Measurements from ENCODE around the gene SYNPO2L. TPM values are rescaled to one million over a fixed set of nuclear protein-coding genes. Genes with fewer than 3 reads are reported as not detected.
"Not testable (repeated sequence)": the region's sequence is repeated elsewhere in the genome, so short reads cannot be mapped to it uniquely, and the experiment has no call there.

The SYNPO2L gene
- total RNA-seq, 2 experiments from 2014 or later = not detected

DNA sequence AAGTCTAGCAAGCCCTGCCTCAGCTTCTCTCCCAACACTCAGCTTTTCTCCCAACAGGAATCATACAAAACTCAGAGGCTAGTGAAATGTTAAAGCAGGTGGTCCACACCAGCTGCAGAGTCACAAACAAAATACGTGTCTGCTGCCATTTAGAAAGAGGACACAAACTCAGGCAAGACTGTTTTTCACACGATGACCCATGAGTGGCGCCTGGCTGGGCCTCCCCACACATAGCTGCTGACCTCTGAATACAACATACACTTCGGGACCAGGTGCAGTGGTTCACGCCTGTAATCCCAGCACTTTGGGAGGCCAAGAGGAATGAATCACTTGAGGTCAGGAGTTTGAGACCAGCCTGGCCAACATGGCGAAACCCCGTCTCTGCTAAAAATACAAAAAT lies 6.9 kb upstream of the SYNPO2L start:
- H3K9me3 Mint-ChIP-seq; H3K36me3 Mint-ChIP-seq; H3K4me3 Mint-ChIP-seq; DNase-seq; ATAC-seq (ENCODE audit: low read depth); H3K27ac Mint-ChIP-seq; POLR2A ChIA-PET; H3K27me3 Mint-ChIP-seq; H3K4me1 Mint-ChIP-seq: not testable (repeated sequence)

DNA sequence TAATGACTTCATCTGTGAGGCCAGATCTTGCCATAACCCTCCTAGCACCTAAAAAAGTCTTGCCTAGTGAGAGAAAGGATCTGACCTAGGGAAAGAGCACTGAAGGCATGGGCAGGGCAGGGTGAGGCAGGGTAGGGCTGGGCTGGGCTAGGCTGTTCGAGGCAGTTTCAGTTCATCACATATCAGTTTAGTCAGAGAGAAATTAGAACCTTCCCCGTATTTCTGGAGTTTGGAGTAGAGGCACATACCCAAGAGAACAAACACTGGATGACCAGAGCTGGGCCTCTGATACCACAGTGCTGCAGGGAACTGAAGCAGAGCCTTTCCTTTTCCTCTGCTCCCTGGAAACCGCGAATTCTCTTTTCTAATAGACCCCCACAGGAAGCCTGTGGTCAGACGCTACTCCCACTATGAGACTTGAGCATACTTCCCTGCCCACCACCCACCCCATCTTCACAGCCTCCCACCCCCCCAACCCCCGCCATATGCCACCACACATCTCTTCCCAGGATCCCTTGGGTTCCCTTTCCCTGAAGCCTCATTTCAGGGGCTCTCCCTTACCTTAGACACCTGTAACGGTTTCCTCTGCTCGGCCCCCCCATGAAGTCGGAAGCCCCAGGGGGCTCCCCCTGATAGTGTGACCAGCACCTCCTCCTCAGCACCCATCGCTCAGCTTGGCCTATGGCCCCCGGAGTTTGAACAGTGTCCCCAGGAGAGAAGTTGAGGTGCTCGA lies 406 bp downstream of the SYNPO2L start:
- POLR2A ChIA-PET = interaction anchor here (0.5 kb wide), 1 partner anchor 112 kb away, joined by 3 read pairs; no protein-coding TSS in a partner anchor
- Mint-ChIP-seq H3K36me3 (no peaks in the 10 kb centered on the region), H3K4me1 (peaks cover 13% of the 10 kb centered on the region), H3K27ac (peak overlapping the region; percentile 7), H3K27me3 (peaks cover 5% of the 10 kb centered on the region), H3K9me3 (no peaks in the 10 kb centered on the region), H3K4me3 (no peak overlapping the region)
- no peak for DNase-seq
- peak; percentile 50 for ATAC-seq (ENCODE audit: low read depth)

DNA sequence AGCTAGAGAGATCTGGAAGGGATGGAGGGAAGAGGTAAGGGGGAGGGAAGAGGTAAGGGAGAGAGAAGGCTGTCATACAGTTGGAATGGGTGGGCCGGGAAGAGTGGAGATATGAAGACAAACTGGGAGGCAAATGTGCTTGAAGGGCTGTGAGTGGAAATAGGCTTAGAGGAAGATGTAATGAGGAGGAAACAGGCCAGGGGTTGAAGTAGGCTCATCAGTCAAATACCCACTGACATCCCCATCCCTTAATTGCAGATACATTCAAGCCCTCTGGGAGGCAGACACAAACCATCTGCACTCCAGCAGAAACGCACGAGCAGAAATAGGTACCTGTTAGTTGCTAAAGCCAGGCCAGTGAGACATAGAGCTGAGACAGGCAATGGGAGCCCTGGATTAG lies 2.1 kb downstream of the SYNPO2L start:
- Mint-ChIP-seq H3K27ac (peak overlapping the region; percentile 15), H3K9me3 (no peaks in the 10 kb centered on the region), H3K4me3 (no peak overlapping the region), H3K27me3 (peaks cover 5% of the 10 kb centered on the region), H3K36me3 (no peaks in the 10 kb centered on the region), H3K4me1 (peaks cover 14% of the 10 kb centered on the region)
- POLR2A ChIA-PET = no interaction called here
- ATAC-seq (ENCODE audit: low read depth) (no peak), DNase-seq (no peak)

DNA sequence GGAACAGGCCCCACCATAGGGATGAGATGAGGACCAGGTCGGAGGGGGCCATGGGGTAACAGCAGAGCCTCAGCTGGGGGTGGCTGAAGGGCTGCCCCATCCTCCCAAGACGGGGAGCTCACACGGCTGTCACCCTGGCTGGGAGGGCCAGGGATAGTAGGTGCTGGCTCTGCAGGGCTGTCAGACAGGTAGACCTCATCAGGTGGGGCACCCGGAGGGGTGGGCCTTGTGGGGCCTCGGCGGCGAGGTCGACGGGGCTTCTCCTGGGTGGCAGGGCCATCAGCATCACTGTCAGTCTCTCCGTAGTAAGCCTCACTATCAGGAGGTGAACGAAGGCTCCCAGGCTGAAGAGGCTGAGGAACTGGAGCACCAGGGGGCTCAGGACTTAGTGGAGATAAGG lies 2.6 kb downstream of the SYNPO2L start:
- Mint-ChIP-seq H3K27ac (peak overlapping the region; percentile 49), H3K4me1 (peaks cover 14% of the 10 kb centered on the region), H3K4me3 (no peak overlapping the region), H3K36me3 (no peaks in the 10 kb centered on the region), H3K9me3 (no peaks in the 10 kb centered on the region), H3K27me3 (peaks cover 5% of the 10 kb centered on the region)
- POLR2A ChIA-PET = no interaction called here
- no peak for DNase-seq
- ATAC-seq (ENCODE audit: low read depth) = no peak

DNA sequence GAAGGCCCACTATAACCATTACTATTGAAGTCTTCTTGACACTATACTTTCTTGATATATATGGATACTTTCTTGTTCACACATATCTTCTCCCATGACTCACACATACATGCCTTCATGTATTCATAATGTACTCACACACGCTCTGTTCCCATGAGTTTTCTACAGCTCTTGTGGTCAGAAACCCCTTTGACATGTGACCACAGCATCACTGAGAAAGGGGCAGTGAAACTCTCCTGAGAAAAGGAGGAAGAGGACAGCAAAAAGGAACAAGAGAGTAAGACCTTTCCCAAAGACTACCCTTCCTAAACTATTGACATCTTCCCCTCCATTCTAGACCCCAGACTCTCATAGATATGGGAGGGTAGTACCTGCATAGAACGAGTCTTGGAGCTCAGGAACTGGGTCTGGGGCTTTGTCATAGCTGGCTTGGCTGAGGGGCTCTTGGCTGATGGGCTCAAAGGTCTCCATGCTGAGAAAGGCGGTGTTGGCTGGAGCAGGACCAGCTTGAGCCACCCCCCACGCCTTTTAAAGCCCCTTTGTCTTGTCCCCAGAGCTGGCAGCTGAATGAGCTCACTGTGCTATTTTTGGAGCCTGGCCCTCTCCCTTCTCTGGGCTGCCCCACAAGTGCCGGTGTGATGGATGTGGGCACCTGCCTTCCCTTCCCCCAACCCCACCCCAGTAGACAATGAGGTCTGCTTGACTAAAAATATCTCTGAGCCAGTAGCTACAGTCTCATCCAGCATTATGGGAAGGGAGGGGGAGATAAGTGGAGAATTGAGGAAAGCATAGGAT lies 5.1 kb downstream of the SYNPO2L start:
- Mint-ChIP-seq H3K9me3 (no peaks in the 10 kb centered on the region), H3K4me3 (no peak overlapping the region), H3K27ac (no peak overlapping the region), H3K27me3 (peaks cover 9% of the 10 kb centered on the region), H3K36me3 (no peaks in the 10 kb centered on the region), H3K4me1 (peaks cover 12% of the 10 kb centered on the region)
- ATAC-seq (ENCODE audit: low read depth) (no peak), DNase-seq (no peak)
- POLR2A ChIA-PET = no interaction called here

DNA sequence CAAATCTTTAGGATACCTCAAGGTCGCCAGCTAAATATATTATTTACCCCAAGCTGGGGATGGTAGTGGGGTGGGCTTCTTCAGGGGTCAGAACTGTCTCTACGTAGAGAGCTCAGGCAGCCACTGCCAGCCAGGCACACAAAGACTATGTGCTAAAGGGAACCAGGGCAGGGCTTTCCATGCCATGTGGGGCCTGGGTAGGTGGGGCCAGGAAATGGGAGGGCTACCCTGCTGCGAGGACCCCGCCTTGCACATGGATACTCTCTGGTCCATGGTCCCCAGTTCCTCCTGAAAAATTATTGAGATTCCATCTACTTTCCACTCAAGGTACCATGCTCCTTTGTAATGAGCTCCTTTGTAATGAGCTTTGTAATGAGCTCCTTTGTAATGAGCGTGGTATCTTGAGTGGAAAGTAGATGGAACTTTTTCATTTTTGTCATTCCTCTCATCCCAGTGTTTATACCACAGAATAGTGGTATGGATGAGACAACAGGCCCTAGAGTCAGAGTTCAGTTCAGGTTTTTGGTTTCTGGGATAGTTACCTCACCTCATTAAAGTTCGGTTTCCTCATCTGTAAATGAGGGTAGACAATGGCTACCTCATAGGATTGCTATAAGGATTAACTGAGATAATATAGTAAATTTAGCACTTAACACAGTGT lies 5.8 kb downstream of the SYNPO2L start:
- H3K27me3 Mint-ChIP-seq = peaks cover 9% of the 10 kb centered on the region

DNA sequence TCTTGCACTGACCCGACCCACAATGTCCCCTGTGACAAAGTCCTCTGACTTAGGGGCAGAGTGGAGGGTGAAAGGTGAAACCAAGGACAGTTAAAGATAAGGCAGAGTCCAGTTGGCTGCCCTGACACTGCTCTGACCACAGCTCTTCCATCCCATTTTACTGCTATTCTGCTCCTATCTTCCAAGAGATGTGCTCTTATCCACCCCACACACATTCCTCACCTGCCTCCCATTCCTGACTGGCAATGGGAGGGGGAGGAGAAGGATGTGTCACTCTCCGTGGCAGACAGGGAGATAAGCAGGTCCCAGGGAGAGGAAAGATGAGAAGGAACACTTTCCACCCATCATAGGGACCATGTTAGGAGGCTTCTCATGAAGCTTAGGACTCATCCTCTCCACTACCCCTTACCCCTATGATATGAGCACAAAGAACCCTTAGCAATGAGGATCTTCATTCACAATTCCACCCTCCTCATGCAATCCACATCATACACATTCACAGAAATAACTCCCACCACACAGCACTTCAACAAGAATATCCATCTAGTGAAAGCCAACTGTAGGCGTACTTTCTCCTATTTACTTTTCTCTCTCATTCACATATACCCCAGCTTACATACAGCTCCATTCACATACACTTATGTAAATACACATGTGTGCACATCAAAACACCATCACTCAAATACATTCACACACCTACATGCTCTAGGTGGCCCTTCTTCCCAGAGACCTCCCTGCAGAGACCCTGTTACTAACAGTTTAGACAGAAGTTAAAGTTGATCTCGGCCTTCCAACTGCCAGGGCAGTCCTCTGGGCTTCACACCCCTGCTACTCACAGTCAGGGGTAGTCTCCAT lies 6.6 kb downstream of the SYNPO2L start:
- Mint-ChIP-seq H3K4me1 (peaks cover 11% of the 10 kb centered on the region), H3K9me3 (no peaks in the 10 kb centered on the region), H3K27ac (no peak overlapping the region), H3K36me3 (no peaks in the 10 kb centered on the region), H3K27me3 (peaks cover 9% of the 10 kb centered on the region), H3K4me3 (peak overlapping the region; percentile 11)
- DNase-seq (no peak), ATAC-seq (ENCODE audit: low read depth) (no peak)
- POLR2A ChIA-PET = no interaction called here

More for the DNA sequence above, 5.8 kb downstream of the SYNPO2L start:
- no peak for DNase-seq
- no peak for ATAC-seq (ENCODE audit: low read depth)
- no peak overlapping the region for H3K27ac Mint-ChIP-seq
- H3K4me3 Mint-ChIP-seq = no peak overlapping the region
- POLR2A ChIA-PET = no interaction called here
- H3K4me1 Mint-ChIP-seq = peaks cover 7% of the 10 kb centered on the region
- H3K9me3 Mint-ChIP-seq = no peaks in the 10 kb centered on the region
- H3K36me3 Mint-ChIP-seq = no peaks in the 10 kb centered on the region

DNA sequence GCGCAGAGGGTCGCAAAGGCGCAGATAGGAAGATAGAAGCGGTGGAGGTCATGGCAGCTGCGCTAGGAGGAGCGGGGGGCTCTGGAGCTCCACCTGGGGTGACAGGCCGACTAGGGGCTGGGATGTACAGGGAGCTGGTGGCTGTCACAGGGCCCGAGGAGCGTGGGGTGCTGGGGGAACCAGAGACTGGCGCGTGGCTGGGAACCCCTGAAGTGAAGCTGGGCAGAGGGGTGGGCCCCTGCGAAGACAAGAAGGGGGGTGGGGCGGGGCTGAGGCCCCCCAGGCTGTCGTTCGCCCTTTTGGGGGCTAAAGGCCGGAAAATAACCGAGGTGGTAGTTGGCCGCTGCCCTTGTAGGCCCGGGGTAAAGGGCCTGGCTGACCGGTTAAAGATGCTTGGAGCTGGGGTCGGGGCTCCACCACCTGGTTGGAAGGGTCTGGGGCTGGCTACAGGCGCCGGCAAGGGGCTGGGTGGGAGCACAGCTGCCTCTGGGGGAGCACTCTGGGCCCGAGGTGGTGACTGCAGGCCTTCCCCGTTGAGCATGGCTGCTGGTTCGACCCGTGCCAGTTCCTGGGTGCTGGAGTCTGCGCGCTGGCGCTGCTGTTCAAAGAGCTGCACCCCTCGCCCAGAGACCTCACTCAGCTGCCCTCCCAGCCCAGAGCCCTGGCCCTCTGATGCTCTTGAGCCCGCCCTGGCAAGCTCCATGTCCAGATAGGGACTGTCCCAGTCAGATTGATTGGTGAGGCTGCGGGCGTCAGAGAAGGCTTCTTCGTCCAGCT lies 7.8 kb downstream of the SYNPO2L start:
- POLR2A ChIA-PET = no interaction called here
- no peaks in the 10 kb centered on the region for H3K36me3 Mint-ChIP-seq

DNA sequence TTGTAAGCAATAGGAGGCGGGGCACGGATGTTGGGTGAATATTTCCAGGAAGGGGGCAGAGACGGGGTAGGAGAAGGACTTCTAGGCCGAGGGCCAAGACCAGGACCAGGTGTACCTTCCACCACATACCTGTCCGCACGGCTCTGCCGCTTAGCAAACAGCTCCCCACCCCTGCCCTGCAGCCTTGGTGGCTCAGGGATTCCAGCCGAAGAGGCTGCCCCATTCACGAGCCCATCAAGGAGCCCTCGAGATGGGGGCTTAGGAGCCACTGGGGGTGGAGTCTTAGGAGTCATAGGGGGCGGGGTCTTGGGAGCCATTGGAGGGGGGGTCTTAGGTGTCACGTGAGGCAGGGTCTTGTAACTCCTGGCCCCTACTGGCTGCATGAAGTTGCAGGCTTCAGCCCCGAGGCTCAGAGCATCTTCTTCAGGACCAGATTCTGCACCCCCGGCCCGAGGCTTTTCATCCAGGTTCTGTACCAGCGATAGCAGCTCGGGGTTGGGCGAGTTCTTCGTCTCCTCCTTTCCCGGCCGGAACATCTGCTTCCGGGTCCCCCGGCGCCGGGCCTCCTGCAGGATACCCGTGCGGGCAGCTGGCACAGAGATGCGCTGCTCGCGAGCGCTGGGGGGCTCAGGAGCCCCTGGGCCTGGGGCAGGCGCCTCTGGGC lies 8.5 kb downstream of the SYNPO2L start:
- peak overlapping the region; percentile 71 for H3K4me3 Mint-ChIP-seq
- H3K27me3 Mint-ChIP-seq = peaks cover 9% of the 10 kb centered on the region
- H3K9me3 Mint-ChIP-seq = no peaks in the 10 kb centered on the region
- DNase-seq (peak; percentile 58), ATAC-seq (ENCODE audit: low read depth) (peak; percentile 27)
- no peaks in the 10 kb centered on the region for H3K36me3 Mint-ChIP-seq
- POLR2A ChIA-PET = interaction anchor here (0.7 kb wide), 1 partner anchor 1058 kb away, joined by 6 read pairs; no protein-coding TSS in a partner anchor
- H3K27ac Mint-ChIP-seq = peak overlapping the region; percentile 52
- H3K4me1 Mint-ChIP-seq = peaks cover 20% of the 10 kb centered on the region

More for the DNA sequence above, 7.8 kb downstream of the SYNPO2L start:
- peaks cover 20% of the 10 kb centered on the region for H3K4me1 Mint-ChIP-seq
- H3K27ac Mint-ChIP-seq = peak overlapping the region; percentile 52
- H3K9me3 Mint-ChIP-seq = no peaks in the 10 kb centered on the region
- H3K27me3 Mint-ChIP-seq = peaks cover 9% of the 10 kb centered on the region
- no peak for ATAC-seq (ENCODE audit: low read depth)
- DNase-seq = no peak
- peak overlapping the region; percentile 71 for H3K4me3 Mint-ChIP-seq

DNA sequence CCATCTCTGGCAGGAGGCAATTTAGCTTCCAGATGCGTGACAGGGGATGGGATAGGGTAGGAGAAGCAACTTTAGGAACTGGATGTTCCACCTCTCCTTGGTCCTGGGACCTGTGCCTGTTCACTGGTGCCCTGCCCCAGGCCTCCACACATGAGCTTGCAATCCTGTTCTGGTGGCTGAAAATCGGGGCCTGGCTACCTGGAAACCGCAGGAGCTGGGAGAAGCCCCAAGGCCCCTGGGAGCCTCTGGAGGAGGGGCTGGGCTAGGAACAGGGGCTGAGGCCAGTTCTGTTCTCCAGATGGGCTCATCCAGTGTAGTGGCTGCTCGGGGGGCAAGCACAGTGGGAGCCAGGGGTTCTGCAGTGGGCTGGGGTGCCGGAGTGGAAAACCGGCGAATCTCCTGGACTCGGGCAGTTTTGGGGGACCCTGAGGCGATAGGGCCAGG lies 9.2 kb downstream of the SYNPO2L start:
- DNase-seq (no peak), ATAC-seq (ENCODE audit: low read depth) (no peak)
- Mint-ChIP-seq H3K9me3 (no peaks in the 10 kb centered on the region), H3K4me3 (peak overlapping the region; percentile 52), H3K36me3 (no peaks in the 10 kb centered on the region), H3K4me1 (peaks cover 22% of the 10 kb centered on the region), H3K27me3 (peaks cover 9% of the 10 kb centered on the region), H3K27ac (peak overlapping the region; percentile 11)
- POLR2A ChIA-PET = interaction anchor here (0.7 kb wide), 1 partner anchor 1057 kb away, joined by 6 read pairs; no protein-coding TSS in a partner anchor

DNA sequence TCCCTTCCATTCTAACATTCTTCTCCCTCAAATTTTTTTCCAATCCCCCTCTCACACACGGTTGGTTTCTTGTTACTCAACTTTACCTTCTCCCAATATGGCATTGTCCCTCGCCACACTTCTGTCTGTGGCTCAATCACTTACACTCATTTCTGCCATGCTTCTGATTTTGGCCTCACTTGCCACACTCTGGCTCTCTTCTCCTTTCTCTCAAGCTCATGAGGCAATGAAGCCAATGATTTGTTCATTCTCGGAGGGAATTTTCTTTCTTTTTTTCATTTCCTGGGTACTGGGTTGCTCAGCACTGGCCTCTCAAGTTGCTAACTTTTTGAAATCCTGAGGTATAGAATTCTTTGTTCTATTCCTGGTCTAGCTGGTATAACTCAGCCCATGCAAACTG lies 10.6 kb downstream of the SYNPO2L start:
- POLR2A ChIA-PET = no interaction called here
- Mint-ChIP-seq H3K4me3 (no peak overlapping the region), H3K36me3 (no peaks in the 10 kb centered on the region), H3K27me3 (peaks cover 7% of the 10 kb centered on the region), H3K27ac (peak overlapping the region; percentile 10), H3K4me1 (peaks cover 16% of the 10 kb centered on the region), H3K9me3 (no peaks in the 10 kb centered on the region)
- DNase-seq (no peak), ATAC-seq (ENCODE audit: low read depth) (no peak)

DNA sequence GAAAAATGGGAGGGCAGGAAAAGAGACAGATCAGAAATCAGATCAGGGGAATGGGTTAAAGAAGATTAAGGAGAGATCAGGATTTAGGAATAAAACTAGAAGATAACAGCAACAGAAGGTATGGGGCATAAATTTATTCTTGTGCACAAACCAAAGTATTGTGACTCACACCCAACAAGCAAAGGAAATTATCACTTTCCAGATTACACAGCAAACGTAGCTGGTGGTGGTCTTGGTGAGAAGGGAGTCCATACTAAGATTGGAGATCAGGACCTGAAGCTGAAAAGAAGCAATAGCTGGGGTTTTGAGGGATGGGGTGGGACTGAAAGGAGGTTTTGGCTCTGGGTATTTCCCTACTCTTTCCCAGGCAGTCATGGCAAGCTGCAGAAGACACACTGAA lies 11.1 kb downstream of the SYNPO2L start:
- H3K4me3 Mint-ChIP-seq = no peak overlapping the region
- no peak for DNase-seq
- peaks cover 16% of the 10 kb centered on the region for H3K4me1 Mint-ChIP-seq
- peaks cover 7% of the 10 kb centered on the region for H3K27me3 Mint-ChIP-seq
- POLR2A ChIA-PET = no interaction called here
- H3K9me3 Mint-ChIP-seq = no peaks in the 10 kb centered on the region
- H3K27ac Mint-ChIP-seq = peak overlapping the region; percentile 10
- ATAC-seq (ENCODE audit: low read depth) = no peak
- no peaks in the 10 kb centered on the region for H3K36me3 Mint-ChIP-seq

All from activated naive CD8-positive, alpha-beta T cell treated with anti-CD3 and anti-CD28 coated beads, Interleukin-2, amount 10 ng/mL, durations not matched to agents 7 days and 5 days (primary cell).